DOHH2 (cell line): ENCODE data around the gene GRID1.

Experiments
- H3F3A ChIP-seq: fragments of 200-600 bp; sonication (generic), shearing (Covaris generic); 2 replicates; pipeline ENCODE4 v1.6.0; 2016; ENCODE audit warnings: antibody characterized with exemption, mild to moderate bottlenecking; ENCODE audit not compliant: control insufficient read depth, insufficient read depth
- H3K27ac ChIP-seq: fragments of 200-600 bp; sonication (generic); 2 replicates; pipeline ENCODE4 v1.5.1; 2014; ENCODE audit warnings: low read depth, mild to moderate bottlenecking, low read length, moderate library complexity
- H3K27me3 ChIP-seq: fragments of 200-600 bp; sonication (generic); 2 replicates; pipeline ENCODE4 v1.6.1; 2014; ENCODE audit warnings: mild to moderate bottlenecking, low read length, mixed read lengths; ENCODE audit not compliant: control insufficient read depth
- H3K36me3 ChIP-seq: fragments of 200-600 bp; sonication (generic); 2 replicates; pipeline ENCODE4 v1.6.1; 2014; ENCODE audit warnings: mild to moderate bottlenecking, low read length, moderate library complexity, mixed read lengths; ENCODE audit not compliant: control insufficient read depth
- H3K4me1 ChIP-seq: fragments of 200-600 bp; sonication (generic); 2 replicates; pipeline ENCODE4 v1.6.1; 2014; ENCODE audit warnings: mild to moderate bottlenecking, low read length, mixed read lengths; ENCODE audit not compliant: control insufficient read depth
- H3K4me2 ChIP-seq: fragments of 200-600 bp; sonication (generic); 2 replicates; pipeline ENCODE4 v1.6.0; 2014; ENCODE audit warnings: mild to moderate bottlenecking, low read length, moderate library complexity
- H3K4me3 ChIP-seq: fragments of 200-600 bp; sonication (generic); 2 replicates; pipeline ENCODE4 v1.5.1; 2014; ENCODE audit warnings: mild to moderate bottlenecking, low read length, mixed read lengths
- H3K79me2 ChIP-seq: fragments of 200-600 bp; sonication (generic); 2 replicates; pipeline ENCODE4 v1.6.1; 2014; ENCODE audit warnings: mild to moderate bottlenecking, low read length, mixed read lengths; ENCODE audit not compliant: control insufficient read depth
- H3K9me2 ChIP-seq: fragments of 200-600 bp; sonication (generic); replicated peaks from 2 replicates; pipeline ENCODE4 v1.6.1; 2014; ENCODE audit warnings: mild to moderate bottlenecking, low read length, mixed read lengths; ENCODE audit not compliant: control insufficient read depth
- H3K9me3 ChIP-seq: fragments of 200-600 bp; sonication (generic); 2 replicates; pipeline ENCODE4 v1.6.1; 2014; ENCODE audit warnings: antibody characterized with exemption, low read length, mixed read lengths; ENCODE audit not compliant: control insufficient read depth, insufficient read depth
- H4K20me1 ChIP-seq: fragments of 200-600 bp; sonication (generic); 2 replicates; pipeline ENCODE4 v1.6.0; 2014; ENCODE audit warnings: low read depth, mild to moderate bottlenecking, antibody characterized with exemption, low read length, moderate library complexity; ENCODE audit not compliant: control insufficient read depth, insufficient read depth
- EZH2phosphoT487 ChIP-seq: fragments of 200-600 bp; sonication (generic); IDR thresholded peaks from 2 replicates; pipeline ENCODE4 v1.6.1; 2017; ENCODE audit warnings: borderline replicate concordance, mild to moderate bottlenecking, antibody characterized with exemption, low read length, moderate library complexity, mixed read lengths
- TF ChIP-seq, protein P1 (sequence below): fragments of 200-600 bp; sonication (generic); IDR thresholded peaks from one replicate; pipeline ENCODE4 v1.5.1; 2014; ENCODE audit warnings: antibody characterized with exemption, mild to moderate bottlenecking, low read depth, low read length; ENCODE audit not compliant: poor library complexity, severe bottlenecking

The GRID1 gene

DNA sequence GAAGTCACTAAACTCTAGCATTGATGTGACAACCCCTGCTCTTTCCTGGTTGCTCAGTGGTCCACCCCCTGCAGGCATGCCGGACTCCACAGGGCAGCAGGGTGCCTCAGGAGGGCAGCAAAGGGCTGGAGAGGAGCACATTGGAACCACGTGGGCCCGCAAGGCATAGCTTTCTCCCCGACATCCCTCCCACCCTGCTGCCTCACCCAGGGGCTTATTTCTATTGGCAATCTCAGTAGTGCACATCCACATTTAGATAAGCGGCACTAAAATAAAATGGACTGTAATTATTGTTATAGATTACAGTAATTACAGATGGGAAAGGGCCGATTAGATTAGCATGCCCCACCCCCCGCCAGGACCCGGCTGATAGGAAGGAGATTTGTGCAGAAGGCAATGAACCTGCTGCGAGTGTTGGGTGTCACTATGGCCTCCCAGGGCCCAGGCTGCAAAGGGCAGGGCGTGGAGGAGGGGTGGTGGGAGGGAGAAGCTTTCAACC, 580.1 kb downstream of the GRID1 start:
- Histone ChIP-seq H3K4me2 (no peak overlapping the region), H3K9me2 (no peaks in the 10 kb centered on the region), H3K4me3 (no peak overlapping the region), H3K4me1 (no peaks in the 10 kb centered on the region), H3K36me3 (no peaks in the 10 kb centered on the region), H3K79me2 (no peaks in the 10 kb centered on the region), H3K9me3 (no peaks in the 10 kb centered on the region), H3K27me3 (no peaks in the 10 kb centered on the region; the same call in 1 of the 2 replicates), H3K27ac (no peak overlapping the region), H4K20me1 (no peaks in the 10 kb centered on the region), H3F3A (no peaks in the 10 kb centered on the region)
- TF ChIP-seq EZH2phosphoT487: no peak
- TF ChIP-seq, protein P1, sequence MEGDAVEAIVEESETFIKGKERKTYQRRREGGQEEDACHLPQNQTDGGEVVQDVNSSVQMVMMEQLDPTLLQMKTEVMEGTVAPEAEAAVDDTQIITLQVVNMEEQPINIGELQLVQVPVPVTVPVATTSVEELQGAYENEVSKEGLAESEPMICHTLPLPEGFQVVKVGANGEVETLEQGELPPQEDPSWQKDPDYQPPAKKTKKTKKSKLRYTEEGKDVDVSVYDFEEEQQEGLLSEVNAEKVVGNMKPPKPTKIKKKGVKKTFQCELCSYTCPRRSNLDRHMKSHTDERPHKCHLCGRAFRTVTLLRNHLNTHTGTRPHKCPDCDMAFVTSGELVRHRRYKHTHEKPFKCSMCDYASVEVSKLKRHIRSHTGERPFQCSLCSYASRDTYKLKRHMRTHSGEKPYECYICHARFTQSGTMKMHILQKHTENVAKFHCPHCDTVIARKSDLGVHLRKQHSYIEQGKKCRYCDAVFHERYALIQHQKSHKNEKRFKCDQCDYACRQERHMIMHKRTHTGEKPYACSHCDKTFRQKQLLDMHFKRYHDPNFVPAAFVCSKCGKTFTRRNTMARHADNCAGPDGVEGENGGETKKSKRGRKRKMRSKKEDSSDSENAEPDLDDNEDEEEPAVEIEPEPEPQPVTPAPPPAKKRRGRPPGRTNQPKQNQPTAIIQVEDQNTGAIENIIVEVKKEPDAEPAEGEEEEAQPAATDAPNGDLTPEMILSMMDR: no peak

DNA sequence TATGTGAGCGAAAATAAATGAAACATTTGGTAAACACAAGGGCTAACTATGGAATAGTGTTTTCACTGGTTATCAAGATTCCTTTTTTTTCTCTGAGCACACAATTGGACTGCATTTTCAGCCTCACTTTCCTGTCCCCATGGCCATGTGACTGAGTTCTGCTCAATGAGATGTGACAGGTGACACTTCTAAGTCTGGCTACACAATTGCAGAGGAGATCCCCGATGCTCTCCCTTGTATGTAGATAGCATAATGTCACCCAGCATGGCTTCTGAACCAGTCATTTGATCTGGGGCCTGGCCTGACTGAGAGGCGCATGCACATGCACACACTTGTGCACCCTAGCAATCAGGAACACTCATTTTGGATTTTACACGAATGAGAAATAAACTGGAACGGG, 581.8 kb downstream of the GRID1 start:
- H3K9me2 ChIP-seq: no peaks in the 10 kb centered on the region
- H3K9me3 ChIP-seq: no peaks in the 10 kb centered on the region
- no peaks in the 10 kb centered on the region for H3K36me3 ChIP-seq
- H3K27me3 ChIP-seq: no peaks in the 10 kb centered on the region
- H3K4me2 ChIP-seq: no peak overlapping the region
- H3F3A ChIP-seq: no peaks in the 10 kb centered on the region
- H3K4me1 ChIP-seq: no peaks in the 10 kb centered on the region
- H3K27ac ChIP-seq: no peak overlapping the region
- no peaks in the 10 kb centered on the region for H3K79me2 ChIP-seq
- no peak overlapping the region for H3K4me3 ChIP-seq
- no peaks in the 10 kb centered on the region for H4K20me1 ChIP-seq
- TF ChIP-seq EZH2phosphoT487: no peak
- TF ChIP-seq, protein P1: no peak

DNA sequence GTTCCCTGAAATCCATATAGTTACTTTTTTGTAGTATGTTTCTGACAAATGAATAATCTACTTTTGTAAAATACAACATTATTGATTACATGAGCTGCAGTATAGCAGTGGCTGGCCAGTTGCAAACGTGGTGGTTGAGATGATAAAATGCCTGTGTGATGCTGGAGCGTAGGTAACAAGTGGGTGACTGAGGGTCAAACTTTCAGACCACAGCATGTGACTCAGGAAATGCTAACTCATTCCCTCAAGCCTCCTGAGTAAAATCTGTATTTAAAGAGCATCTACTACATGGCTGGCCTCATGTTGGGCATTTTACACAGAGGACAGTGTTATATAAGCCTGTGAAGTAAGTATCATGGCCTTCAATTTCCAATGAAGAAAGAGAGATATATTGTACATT, 585.2 kb downstream of the GRID1 start:
- no peaks in the 10 kb centered on the region for H3K9me3 ChIP-seq

More for the DNA sequence above, 585.2 kb downstream of the GRID1 start:
- H3K4me3 ChIP-seq: no peak overlapping the region
- H3K4me2 ChIP-seq: no peak overlapping the region
- no peaks in the 10 kb centered on the region for H3K4me1 ChIP-seq
- no peaks in the 10 kb centered on the region for H3K27me3 ChIP-seq
- no peaks in the 10 kb centered on the region for H3K36me3 ChIP-seq
- no peaks in the 10 kb centered on the region for H3K9me2 ChIP-seq
- no peak overlapping the region for H3K27ac ChIP-seq
- H3K79me2 ChIP-seq: no peaks in the 10 kb centered on the region
- H3F3A ChIP-seq: no peaks in the 10 kb centered on the region
- TF ChIP-seq EZH2phosphoT487: no peak
- TF ChIP-seq, protein P1: no peak
- H4K20me1 ChIP-seq: no peaks in the 10 kb centered on the region
